ENCODE measurements around the gene CAVIN1.
"Not testable (repeated sequence)": the region's sequence is repeated elsewhere in the genome, so short reads cannot be mapped to it uniquely, and the experiment has no call there.

The CAVIN1 gene

GRCh38 chr17:42363767-42364585 is 59.1 kb downstream of the CAVIN1 start:
- peak; percentile 31 for ATAC-seq (ENCODE audit: low read depth)
- Mint-ChIP-seq H3K27me3 (no peaks in the 10 kb centered on the region), H3K4me1 (peaks cover 46% of the 10 kb centered on the region)

DNA sequence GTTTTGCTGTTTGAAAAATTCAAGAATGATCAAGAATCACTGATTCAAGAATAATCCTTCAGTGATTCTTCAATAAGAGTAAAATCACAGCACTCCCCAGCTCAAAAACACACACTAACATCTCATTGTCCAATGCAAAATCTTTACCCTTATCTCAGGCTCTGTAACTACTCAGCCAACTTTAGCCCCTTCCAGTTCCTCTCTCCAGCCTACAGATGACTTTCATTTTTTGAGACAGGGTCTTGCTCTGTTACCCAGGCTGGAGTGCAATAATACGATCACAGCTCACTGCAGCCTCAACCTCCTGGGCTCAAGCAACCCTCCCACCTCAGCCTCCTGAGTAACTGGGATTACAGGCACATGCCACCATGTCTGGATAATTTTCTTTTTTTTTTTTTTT is 59.8 kb downstream of the CAVIN1 start:
- ATAC-seq (ENCODE audit: low read depth) = peak; percentile 26
- Mint-ChIP-seq H3K9me3 (no peaks in the 10 kb centered on the region), H3K27ac (peak overlapping the region; percentile 32), H3K27me3 (no peaks in the 10 kb centered on the region), H3K4me1 (peaks cover 51% of the 10 kb centered on the region), H3K36me3 (peaks cover 13% of the 10 kb centered on the region), H3K4me3 (no peak overlapping the region)
- DNase-seq (ENCODE audit: low spot score in 2 of 2) = no peak

More at GRCh38 chr17:42363767-42364585, 59.1 kb downstream of the CAVIN1 start:
- peak overlapping the region; percentile 0 for H3K27ac Mint-ChIP-seq
- no peak for DNase-seq (ENCODE audit: low spot score in 2 of 2)
- peak overlapping the region; percentile 27 for H3K4me3 Mint-ChIP-seq
- H3K9me3 Mint-ChIP-seq = no peaks in the 10 kb centered on the region
- H3K36me3 Mint-ChIP-seq = peaks cover 13% of the 10 kb centered on the region

DNA sequence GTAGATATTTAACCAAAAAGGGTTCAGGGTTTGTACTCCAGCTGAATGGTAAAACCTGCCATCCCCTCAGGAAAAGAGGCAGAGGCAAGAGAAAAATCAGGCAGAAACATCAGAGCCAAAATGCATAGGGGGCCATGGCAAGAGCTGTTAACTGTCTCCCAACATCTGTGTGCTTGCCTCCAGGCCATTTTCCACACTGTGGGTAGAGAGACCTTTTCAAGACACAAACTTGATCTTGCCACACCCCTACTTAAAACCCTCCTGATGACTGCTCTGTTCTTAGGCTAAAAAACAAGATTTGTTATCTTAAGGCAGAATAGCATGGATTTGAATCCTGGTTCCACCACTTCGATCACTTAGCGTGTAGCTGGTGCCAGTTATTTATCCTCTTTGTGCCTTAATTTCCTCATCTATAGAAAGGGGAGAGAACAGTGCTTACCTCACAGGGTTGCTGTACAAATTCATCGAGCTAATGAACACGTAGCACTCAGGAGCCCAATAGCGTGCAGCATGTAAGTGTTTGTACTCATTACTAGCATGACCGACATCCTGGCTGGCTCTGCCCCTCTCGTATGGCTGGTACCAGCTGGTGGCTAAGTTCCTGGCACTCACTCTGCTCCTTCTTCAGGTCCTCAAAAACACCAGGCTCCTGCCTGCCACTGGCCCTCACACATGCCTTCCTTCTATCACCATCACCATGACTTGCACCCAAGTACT is 60.7 kb downstream of the CAVIN1 start:
- DNase-seq (ENCODE audit: low spot score in 2 of 2) (no peak), ATAC-seq (ENCODE audit: low read depth) (no peak)
- peak overlapping the region; percentile 32 for H3K27ac Mint-ChIP-seq
- no peaks in the 10 kb centered on the region for H3K27me3 Mint-ChIP-seq
- no peaks in the 10 kb centered on the region for H3K9me3 Mint-ChIP-seq
- peaks cover 49% of the 10 kb centered on the region for H3K4me1 Mint-ChIP-seq
- peaks cover 12% of the 10 kb centered on the region for H3K36me3 Mint-ChIP-seq
- no peak overlapping the region for H3K4me3 Mint-ChIP-seq

DNA sequence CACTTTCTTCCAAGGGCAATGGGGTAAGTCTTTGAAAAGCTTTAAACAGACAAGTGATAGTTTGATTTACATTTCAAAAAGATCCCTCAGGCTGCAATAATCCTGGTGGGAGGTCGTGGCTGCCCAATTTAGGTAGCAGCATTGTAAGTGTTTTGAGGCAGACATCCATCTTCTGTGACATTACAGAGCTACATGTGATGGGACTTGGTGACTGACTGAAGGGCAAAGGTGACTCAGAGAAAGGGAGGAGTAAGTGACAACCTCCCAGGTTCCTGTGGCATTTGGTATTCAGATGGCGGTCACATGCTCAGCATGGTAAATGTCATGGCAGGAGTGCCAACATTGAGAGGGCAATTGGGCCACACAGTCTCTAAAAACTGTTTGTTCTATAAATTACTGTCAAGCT is 61.3 kb downstream of the CAVIN1 start:
- Mint-ChIP-seq H3K36me3 (peaks cover 11% of the 10 kb centered on the region), H3K4me3 (no peak overlapping the region), H3K4me1 (peaks cover 47% of the 10 kb centered on the region), H3K9me3 (no peaks in the 10 kb centered on the region), H3K27ac (no peak overlapping the region), H3K27me3 (no peaks in the 10 kb centered on the region)
- ATAC-seq (ENCODE audit: low read depth) (no peak), DNase-seq (ENCODE audit: low spot score in 2 of 2) (no peak)

GRCh38 chr17:42360388-42360787 is 62.7 kb downstream of the CAVIN1 start:
- H3K36me3 Mint-ChIP-seq; DNase-seq (ENCODE audit: low spot score in 2 of 2); H3K27me3 Mint-ChIP-seq; H3K27ac Mint-ChIP-seq; H3K9me3 Mint-ChIP-seq; H3K4me3 Mint-ChIP-seq; ATAC-seq (ENCODE audit: low read depth): not testable (repeated sequence)
- peaks cover 45% of the 10 kb centered on the region for H3K4me1 Mint-ChIP-seq

- Mint-ChIP-seq H3K4me3 (no peak overlapping the region), H3K27ac (no peak overlapping the region), H3K27me3 (no peaks in the 10 kb centered on the region), H3K9me3 (no peaks in the 10 kb centered on the region), H3K36me3 (peaks cover 8% of the 10 kb centered on the region), H3K4me1 (peaks cover 42% of the 10 kb centered on the region)
- ATAC-seq (ENCODE audit: low read depth) (no peak), DNase-seq (ENCODE audit: low spot score in 2 of 2) (no peak)
Measured at GRCh38 chr17:42359133-42359532, 63.9 kb downstream of the CAVIN1 start.

- Mint-ChIP-seq H3K36me3 (peaks cover 6% of the 10 kb centered on the region), H3K4me1 (peaks cover 38% of the 10 kb centered on the region), H3K9me3 (no peaks in the 10 kb centered on the region), H3K4me3 (no peak overlapping the region), H3K27ac (no peak overlapping the region), H3K27me3 (no peaks in the 10 kb centered on the region)
- ATAC-seq (ENCODE audit: low read depth) (no peak), DNase-seq (ENCODE audit: low spot score in 2 of 2) (no peak)
Measured at GRCh38 chr17:42358434-42358833, 64.6 kb downstream of the CAVIN1 start.

- Mint-ChIP-seq H3K9me3 (no peaks in the 10 kb centered on the region), H3K4me3 (no peak overlapping the region), H3K27ac (peak overlapping the region; percentile 3), H3K36me3 (peaks cover 3% of the 10 kb centered on the region), H3K27me3 (no peaks in the 10 kb centered on the region), H3K4me1 (peaks cover 17% of the 10 kb centered on the region)
- DNase-seq (ENCODE audit: low spot score in 2 of 2) (no peak), ATAC-seq (ENCODE audit: low read depth) (no peak)
Measured at GRCh38 chr17:42354956-42355843, 67.9 kb downstream of the CAVIN1 start.
